ENCODE measurements around the gene ATP8A2.

DNA sequence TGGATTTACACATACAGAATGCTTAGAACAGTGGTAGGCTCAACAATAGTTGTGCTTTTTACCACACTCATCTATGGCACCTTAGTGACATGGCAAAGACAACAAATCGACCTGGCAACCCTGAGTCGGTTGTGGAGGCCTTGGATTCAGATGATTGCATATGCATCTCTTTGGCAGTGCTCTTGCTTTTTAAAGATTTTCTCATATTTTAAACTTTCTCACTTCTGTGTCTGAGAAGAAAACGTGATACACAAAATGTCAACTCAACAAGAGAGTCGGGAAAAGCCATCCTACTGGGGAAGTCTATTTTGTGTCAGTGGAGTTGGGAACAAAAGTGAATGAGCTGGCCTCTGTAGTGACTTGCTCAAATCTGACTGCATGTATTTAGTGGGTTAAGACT lies 85.8 kb downstream of the ATP8A2 start:
- TF ChIP-seq POLR2AphosphoS5 (IDR thresholded peaks at IDR 0.05; ENCODE audit: borderline replicate concordance, low read depth, low read length) (no peak), EZH2 (IDR thresholded peaks at IDR 0.05) (no peak)
